HG02759 (cell line): ENCODE measurements around the gene INPP4B.
A peak's percentile ranks its signal among the peaks of the same experiment; 100 is the strongest.

Experiments
- ATAC-seq: cut with Tn5 transposase; IDR thresholded peaks from one replicate; pipeline ENCODE4 v1.9.1; 2021; ENCODE audit warnings: mild to moderate bottlenecking, moderate library complexity; ENCODE audit not compliant: unreplicated experiment

Gene INPP4B

DNA sequence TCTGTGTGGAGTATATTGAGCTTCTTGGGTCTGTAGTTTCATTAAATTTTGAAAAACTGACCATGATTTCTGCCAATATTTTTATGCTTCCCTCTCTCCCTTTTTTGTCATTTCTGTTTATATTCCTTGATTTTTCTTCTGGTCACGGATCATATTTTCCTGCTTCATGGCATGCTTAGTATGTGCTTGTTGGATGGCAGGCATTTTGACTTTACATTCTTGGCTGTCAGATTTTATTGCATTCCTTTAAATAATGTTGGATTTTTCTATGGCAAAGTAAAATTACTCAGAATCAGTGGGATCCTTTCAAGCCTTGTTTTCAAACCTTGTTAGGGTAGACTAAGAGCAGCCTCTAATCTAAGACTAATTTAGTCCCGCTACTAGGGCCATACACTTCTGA, 677.9 kb downstream of the INPP4B start:
- ATAC-seq, result no peak

DNA sequence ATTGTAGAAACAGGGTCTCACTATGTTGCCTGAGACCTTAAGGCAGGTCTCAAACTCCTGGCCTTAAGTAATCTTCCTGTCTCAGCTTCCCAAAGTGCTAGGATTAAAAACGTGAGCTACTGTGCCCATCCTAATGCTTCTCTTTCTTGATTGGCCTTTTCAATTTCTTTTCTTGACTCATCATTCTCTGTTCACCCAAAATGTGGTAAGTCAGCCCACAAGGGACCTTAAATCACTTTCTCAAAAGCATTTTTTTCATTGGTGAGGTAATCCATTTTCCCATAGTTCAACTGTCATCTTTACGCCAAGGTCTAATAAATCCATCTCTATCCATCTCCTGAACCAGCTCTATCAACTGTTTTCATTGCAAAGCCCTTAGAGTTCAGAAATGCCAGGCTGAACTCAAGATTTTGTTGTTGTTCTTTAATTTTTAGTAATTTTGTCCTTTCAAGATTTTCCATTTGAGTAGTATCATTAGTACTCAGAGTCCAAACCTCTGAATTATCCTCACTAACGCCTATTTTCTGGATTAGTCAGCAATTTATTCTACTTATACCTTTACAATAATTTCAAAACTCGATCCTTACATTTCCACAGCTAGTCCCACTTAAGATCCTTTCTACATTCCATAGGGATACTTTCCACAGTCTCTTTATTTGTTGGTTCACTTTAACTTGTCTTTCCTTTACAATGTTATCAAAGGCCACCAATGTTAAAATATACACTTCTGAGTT, 681.2 kb downstream of the INPP4B start:
- ATAC-seq, result no peak

DNA sequence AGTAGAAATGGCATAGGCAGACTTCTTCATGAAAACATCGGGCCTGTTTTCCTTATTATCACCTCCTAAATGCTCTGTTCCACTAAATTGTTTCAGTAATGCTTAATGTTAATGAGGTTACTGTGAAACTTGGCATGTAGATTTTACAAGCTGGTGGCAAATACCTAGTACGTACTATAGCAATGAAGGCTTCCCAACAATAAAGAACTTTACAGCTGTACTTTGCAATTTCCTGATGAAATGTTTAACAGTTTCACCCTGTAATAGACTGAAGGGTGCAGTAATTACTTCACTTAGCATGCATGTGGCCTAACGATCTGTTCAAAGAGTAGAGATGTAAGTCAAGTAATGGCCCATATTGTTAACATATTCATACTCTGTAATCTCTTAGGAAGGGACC, 685.0 kb downstream of the INPP4B start:
- no peak for ATAC-seq

DNA sequence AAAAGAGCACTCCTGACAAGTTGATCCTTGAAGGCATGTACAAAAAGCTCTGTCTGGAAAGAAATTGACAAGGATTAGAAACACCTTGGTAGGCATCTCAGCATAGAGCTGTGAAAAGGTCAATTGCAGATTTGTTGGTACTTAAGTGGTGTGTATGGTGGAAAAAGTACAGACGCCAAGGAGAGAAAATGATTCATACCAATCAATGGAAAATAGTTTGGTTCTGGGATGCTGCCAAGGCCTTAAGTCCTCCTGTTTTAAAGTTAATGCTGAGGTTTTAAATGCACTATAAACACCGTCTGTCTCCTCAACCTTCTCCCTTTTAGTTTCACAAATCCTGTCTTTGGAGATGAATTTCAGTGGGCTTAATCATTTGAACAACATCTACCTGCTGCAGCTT, 685.6 kb downstream of the INPP4B start:
- ATAC-seq, result no peak

DNA sequence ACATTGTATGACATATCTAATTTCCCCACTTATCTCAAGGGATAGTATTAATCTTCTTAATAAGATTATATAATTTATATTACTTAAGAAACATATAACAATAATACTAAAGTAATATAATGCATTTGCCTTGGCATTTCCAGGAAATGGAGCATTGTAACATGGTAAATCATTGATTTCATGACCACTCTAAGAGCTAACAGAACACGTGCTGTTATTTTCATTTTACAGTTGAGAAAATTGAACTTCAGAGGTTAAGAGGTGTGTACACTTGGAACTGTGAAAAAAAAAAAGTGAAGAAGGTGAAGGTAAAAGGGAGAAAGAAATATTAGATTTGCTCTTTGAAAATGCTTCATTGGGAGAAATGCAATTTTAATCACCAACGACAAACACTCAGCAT, 687.1 kb downstream of the INPP4B start:
- ATAC-seq, result no peak

DNA sequence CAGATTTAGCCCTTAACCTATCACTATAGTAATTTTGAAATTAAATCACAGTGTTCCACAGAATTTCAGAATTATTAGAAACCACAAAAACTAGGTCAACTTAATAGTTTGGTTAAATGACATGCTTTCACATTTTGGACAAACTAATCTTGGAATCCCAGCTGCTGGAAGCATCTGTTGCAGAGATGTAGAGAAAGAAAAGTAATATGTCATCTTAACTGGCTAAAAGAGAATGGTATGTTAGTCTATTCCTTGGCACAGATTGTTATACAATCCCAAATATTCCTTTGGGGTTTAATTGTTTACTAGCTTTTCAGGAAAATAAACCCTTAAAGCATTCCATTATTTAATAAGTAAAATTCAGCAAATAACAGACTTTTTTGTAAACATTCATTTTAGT, 689.8 kb downstream of the INPP4B start:
- no peak for ATAC-seq

DNA sequence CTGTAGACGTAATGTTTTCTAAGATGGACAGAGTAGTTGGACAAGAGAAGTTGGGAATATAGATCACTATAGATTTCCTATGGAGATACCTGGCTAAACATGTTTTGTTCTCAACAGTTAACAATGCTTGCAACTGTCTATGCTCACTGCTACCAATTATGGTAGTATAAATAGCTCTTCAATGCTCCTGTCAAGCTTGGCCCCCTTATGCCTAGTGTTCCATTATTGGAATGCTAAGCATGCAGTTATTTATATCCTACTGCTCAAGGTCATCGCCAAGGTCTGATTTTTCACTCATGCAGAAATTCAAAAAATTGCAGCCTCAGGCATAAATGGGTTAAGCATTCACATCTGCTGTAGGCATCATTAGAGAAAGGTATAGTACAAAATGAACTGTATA, 690.8 kb downstream of the INPP4B start:
- no peak for ATAC-seq

DNA sequence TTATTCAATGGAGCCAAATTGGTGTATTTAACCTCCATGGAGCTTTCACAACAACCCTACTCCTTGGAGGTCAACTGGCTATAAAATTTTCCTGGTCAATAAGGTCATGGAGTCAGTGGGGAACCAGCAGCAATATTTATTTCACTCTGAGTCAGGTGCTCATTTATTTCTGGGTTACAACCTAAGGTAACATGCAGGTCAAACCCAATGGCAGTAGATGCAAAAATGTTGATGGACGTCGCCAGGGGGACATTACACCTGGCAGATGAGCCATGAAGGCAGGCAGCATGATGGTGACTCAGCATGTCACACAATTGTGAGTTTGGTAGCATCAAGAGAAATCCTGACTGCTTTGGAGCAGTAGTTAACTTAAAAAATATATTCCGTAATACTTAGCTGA, 695.6 kb downstream of the INPP4B start:
- no peak for ATAC-seq

DNA sequence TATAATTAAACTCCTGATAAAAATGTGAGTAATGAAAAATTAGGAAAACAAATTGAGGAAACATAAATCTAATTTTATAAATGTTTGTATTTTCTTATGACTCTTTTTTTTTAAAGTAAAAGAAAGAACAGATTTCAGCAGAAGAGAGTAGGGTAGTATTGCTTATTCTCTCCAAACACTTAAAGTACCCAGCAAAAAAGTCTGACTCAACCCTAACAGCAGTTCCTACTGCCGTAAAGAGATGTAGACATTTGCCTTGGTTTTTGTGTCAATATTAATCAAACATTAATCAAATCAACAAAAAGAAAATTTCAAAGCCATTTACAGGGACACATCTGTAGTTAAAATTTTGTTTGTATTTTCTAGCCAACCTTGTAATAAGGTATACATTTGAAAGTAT, 701.3 kb downstream of the INPP4B start:
- ATAC-seq, result no peak

DNA sequence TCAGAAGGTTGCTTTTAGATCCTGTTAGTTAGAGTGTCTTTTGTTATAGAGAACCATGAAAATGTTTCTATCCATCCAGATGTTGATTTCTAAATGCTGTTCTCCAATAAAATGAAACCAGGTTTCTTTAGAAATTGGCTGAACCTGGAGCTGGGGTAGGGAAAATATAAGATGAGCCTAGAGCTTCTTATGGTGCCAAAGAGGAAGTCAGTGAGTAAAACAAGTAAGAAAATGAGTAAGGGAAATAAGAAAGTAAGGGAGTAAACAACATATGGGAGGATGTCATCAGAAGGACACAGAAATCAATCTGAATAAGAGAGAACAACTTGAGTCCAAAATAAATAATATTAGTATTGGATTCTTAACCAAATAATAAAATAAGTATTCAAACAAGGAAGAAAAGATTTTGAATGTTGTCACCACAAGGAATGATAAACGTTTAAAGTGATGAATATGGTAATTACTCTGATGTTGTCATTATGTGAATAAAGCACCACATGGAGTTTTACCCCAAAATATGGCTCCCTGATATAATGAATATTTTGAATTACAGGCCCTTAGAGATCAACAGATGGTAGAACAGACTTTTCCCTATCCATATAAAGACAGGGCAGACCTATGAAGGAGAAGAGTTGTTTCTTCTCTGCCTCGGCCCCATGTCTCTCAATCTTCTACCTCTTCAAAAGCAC, 703.6 kb downstream of the INPP4B start:
- ATAC-seq, result no peak

DNA sequence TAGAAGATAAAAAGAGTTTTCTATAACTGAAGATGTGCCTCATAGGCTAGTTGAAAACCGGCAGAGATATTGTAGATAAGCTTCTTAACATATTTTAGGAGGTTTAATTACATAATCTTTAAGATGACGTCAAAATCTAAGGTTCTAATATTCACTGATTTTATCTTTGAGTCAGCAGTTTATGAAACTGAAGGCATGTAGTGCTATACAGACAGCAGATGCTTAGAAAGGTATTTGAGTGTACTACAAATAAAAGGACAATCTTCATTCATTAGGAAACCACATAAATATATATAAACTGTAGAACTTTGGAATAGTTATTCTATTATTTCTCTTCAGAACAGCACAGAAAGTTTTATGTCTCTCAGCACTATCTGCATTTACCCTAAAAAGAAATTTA, 704.9 kb downstream of the INPP4B start:
- ATAC-seq, result no peak

DNA sequence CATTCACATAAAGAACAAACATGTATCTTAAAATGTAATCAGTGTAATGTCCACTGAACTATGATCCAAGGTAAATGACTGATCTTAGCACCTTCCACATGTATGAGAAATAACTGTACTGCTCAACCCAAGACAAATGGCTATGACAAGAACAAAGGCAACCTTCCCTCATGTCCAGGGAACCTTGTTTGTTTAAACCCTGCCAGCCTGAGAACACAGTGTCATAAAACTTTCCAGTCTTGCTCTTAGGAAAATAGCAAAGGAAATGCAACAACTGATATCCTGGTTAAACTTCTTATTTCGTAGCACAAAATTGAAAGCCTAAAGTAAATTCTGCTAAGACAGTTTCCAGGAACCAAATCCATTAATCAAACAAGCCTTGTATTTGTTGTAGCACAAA, 715.4 kb downstream of the INPP4B start:
- no peak for ATAC-seq

DNA sequence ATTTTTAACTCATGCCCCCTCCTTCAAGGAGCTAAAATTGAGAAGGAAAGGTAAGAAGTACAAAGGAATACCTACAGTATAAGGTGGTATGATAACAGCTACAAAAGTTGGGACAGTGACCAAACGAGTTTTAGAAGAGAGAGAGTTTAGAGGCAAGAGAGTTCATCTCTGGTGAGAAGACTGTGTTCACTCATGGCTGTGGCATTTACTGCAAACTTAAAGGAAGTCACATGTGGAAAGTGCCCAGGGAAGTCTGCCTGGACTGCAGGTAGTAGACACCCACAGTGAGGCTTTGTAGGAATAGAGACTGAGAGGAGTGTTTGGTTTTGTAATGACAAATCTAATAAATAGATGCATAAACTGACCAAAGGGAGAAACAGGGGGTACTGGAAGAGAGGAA, 716.2 kb downstream of the INPP4B start:
- ATAC-seq, result no peak

DNA sequence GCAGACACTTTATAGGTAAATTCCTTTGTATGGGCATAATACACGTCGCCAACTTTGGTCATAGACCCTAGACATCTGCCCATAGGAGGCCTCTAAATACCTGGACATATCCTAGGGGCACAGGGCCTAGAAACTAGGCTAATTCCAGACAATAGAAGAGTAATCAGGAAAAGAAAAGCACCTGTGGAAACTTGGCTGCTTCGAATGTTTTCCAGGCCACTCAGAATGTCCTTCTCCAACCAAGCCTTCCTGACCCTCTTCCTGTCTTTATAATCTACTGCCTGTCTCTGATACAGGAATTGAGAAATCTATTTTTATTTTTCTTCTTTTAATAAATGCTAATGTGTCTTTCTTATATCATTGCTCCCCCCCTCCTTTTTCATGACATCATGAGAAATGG, 716.6 kb downstream of the INPP4B start:
- ATAC-seq, result no peak

DNA sequence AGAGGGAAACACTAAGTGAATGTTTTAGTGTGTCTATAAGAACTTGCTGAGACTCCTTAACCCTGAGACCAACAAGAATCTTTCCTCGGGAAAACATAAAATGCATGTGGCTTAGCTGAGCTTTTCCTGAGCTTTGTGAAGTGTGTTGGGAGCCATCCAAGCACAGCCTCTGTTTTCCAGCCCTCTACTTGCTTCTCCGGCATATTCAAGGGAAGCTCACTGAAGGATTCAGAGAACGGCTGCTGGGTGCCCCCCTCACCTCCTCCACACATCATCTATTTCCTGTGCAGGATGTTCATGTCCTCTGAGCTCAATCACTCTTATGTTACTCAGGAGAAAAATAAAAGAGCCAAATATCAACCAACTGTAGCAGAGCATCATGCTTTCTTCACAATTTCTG, 717.6 kb downstream of the INPP4B start:
- ATAC-seq, result no peak

DNA sequence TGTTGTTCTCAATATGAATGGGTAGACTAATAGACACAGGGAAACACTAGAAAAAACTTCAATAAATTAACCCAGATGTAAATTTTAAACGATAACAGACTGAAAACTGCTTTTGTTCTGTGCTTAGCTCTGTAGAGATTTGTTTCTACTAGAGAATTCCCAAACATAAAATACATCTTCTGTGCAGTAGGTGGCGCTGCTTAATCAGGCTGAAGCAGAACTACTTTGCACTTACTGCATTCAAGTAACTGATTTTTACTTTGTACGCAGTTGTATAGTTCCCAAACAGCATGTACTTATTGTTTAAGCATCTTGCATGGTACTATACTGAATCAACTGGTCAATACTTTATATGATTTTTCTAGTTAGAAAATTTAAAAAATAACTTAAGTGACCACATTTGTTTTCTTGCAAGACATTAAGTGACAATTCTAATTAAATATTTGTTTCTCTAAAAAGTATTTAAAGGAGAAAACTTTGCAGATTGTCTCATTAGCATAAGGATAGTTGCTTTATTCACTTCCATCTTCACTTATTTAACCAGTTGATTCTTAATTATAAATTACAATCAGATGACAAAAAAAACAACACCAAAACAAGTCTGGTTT, 719.1 kb downstream of the INPP4B start:
- ATAC-seq, result peak; percentile 78

DNA sequence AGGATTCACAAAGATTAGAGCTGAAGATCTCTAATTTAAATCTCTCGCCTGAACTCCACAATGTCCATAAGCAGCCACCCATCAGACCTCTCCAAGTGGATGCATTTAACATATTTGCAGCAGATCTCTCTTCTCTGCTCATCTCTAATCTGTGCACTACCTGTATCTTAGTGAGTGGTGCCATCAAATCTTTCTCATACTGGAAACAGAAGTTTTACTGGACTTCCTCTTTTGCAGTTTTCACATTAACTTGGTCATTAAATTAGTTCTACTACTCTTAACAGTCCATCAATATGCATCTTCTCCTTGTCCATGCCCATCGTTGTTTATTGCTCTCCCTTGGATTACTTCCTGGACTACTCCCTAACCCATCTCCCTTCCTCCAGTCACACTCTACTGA, 721.2 kb downstream of the INPP4B start:
- no peak for ATAC-seq

DNA sequence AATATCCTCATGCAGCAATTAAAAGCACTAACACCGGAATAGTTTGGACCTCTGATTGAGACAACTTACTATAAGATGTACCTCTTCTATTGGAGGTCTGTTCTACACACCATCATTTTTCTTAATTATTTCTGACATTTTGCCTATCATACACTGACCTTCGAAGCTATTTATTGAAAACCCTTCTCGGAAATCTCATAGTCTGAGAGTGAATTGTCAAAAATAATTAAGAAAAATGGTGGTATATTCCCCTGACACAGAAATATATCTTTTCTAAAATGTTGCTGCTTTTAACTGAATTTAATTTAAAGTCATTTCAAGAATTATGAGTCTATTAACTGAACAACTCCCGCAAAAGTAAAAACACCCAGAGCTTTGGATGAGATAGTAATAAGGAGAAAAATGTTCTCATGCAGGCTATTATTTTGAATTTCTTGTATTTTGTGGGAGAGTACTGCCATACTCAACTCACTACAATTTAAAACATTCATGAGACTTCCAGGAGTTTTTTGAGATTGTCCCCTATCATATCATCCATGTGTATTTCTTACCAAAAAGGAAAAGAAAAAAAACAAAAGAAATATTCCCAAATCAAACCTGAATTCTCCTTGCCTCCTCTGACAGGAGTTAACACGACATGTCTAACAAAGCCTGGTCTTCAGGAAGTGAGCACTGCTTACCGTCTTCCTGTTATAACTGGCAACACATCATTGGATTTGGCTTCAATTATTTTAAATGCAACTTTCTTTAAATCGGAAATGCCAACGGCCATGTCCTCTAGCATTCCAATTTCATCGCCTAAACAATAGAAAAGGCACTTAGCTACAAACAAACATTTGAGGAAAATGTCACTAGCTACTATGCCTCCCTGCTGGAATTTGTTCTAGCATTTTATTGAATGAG, 724.4 kb downstream of the INPP4B start:
- no peak for ATAC-seq

DNA sequence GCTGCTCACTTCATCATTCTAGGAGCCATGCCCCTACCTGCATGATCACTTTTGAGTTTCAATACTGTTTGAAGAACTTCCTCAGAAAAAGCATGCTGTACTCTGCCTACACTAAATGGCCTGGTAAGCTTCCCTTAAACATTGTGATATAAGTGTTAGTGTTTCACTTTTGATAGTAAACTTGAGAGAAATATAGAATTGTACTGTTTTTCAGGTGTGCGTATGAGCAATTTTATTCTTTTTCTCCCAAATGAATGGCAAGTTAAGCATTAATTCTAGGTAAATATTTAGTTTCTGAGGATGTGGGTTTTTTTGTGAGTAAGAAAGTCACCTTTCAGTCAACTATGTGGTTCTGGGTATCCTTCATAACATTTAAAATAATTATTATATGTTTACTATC, 725.2 kb downstream of the INPP4B start:
- ATAC-seq, result no peak

DNA sequence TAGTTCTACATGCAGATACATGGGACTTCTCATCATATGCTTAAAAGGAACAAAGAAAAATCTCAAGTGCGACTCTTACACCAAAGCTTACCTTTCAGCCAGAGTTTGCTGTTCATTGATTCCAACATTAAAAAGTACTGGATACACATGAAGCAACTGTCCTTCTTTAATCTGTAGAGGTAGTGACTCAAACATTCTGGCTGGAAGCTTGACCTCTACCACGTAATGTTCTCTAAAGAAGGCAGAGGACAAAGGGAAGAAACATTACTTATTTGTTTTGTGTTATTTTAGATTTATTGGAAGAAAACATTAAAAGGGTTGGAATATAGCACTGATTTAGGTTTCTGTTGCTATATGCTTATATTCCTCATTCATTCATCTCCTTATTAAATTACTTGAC, 733.6 kb downstream of the INPP4B start:
- no peak for ATAC-seq

DNA sequence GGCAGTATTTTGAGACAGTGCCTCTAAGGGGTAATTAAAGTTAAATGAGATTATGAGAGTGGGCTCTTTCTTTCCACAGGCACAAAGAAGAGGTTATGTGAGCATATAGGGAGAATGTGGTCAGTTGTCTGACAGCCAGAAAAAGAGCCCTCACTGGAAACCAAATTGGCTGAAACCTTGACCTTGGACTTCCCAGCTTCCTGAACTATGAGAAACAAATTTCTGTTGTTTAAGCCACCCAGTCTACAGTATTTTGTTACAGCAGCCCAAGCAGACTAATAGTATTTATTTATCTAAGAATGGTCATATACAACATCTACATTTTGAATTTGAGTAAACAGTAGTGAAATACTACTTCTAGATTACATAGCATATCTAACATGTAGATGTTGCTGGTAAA, 736.0 kb downstream of the INPP4B start:
- ATAC-seq, result no peak
